Testis (tissue), 3 donors: ENCODE results near the gene ENTPD3. TPM values are rescaled to one million over a fixed set of nuclear protein-coding genes. Genes with fewer than 3 reads are reported as not detected.

ENCODE experiments used
- DNase-seq: peaks from one replicate; pipeline ENCODE4 v3.0.0-alpha.2; 2019
- H3K27ac ChIP-seq, 2 donors: fragments of 200-600 bp; sonication (generic); one replicate each; pipeline ENCODE4 v1.5.1; 2019
- H3K27me3 ChIP-seq: fragments of 200-600 bp; sonication (generic); one replicate; pipeline ENCODE4 v1.5.1; 2019
- H3K36me3 ChIP-seq: fragments of 200-600 bp; sonication (generic); one replicate; pipeline ENCODE4 v1.5.1; 2017; ENCODE audit warnings: low read depth; ENCODE audit errors: missing control alignments
- H3K4me1 ChIP-seq: fragments of 200-600 bp; sonication (generic); one replicate; pipeline ENCODE4 v1.5.1; 2019
- H3K4me3 ChIP-seq, 2 donors: fragments of 200-600 bp; sonication (generic); one replicate each; pipeline ENCODE4 v1.5.1; 2017 to 2019
- H3K9me3 ChIP-seq: fragments of 200-600 bp; sonication (generic); one replicate; pipeline ENCODE4 v1.5.1; 2017
- POLR2A ChIP-seq: fragments of 450-650 bp; IDR thresholded peaks from one replicate; pipeline ENCODE4 v1.6.1; 2017; ENCODE audit warnings: antibody characterized with exemption, mild to moderate bottlenecking, moderate library complexity
- WGBS, 2 donors: methylation state at CpG; one replicate each; pipeline ENCODE4 v1.1.5; 2018; 5-methylcytosine and 5-hydroxymethylcytosine counted together
- intact Hi-C: fragments of 100-400 bp; cut with DNase I; formaldehyde crosslinking; loops from one replicate; pipeline ENCODE4 v1.15.1; 2023; ENCODE audit warnings: low total_unique reads
- polyA plus RNA-seq: library from polyadenylated mRNA; stranded (reverse); fragments of 350-450 nt; fragmentation: Illumina TruSeq; extraction: RNeasy Lipid Tissue Mini Kit (QIAGEN cat#74804); gene quantifications from one replicate; pipeline ENCODE4 v1.2.3, GENCODE V29; 2014; ENCODE audit warnings: low read depth, low replicate concordance; ENCODE audit not compliant: insufficient read depth
- total RNA-seq, 2 donors: library from RNA; depleted of rRNA; stranded (reverse); fragments of >200 nt; gene quantifications; one replicate each; pipeline ENCODE4 v1.2.3, GENCODE V29; 2016
- TF ChIP-seq, protein P1 (sequence below), 3 experiments: fragments of 450-650 bp in 2 of 3; fragments of 200-600 bp in 1 of 3; sonication (generic) in 1 of 3; IDR thresholded peaks; one replicate each; pipeline ENCODE4 v1.5.1; 2016 to 2019; ENCODE audit warnings: antibody characterized with exemption in 3 of 3, mild to moderate bottlenecking in 2 of 3, moderate library complexity in 1 of 3

Gene ENTPD3
- total and polyA plus RNA-seq, 3 donors from 2014 or later = 0.24 to 0.57 (median 0.50) TPM

DNA sequence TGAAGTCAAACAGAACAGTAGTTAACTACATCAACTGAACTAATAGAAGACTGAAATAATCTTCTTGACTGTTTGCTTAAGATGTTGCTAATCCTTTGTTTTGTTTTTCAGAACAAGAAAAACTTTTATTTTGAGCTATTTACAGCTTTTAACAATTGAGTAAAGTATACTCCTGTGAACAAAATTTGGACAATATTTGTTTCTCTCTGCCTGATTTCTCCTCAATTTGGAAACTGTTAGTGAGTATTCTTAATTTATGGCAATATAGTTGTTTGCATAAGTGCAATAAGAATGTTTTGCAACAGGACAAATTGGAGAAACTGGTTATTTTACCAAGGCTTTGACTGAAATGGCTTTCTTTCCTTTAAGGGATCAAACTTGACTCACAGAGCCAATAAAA lies 36.5 kb upstream of the ENTPD3 start:
- Histone ChIP-seq H3K4me1 (no peaks in the 10 kb centered on the region), H3K27ac (no peak overlapping the region), H3K36me3 (no peaks in the 10 kb centered on the region), H3K27me3 (no peaks in the 10 kb centered on the region), H3K4me3 (no peak overlapping the region), H3K9me3 (no peaks in the 10 kb centered on the region)
- no peak for TF ChIP-seq POLR2A
- TF ChIP-seq, protein P1, sequence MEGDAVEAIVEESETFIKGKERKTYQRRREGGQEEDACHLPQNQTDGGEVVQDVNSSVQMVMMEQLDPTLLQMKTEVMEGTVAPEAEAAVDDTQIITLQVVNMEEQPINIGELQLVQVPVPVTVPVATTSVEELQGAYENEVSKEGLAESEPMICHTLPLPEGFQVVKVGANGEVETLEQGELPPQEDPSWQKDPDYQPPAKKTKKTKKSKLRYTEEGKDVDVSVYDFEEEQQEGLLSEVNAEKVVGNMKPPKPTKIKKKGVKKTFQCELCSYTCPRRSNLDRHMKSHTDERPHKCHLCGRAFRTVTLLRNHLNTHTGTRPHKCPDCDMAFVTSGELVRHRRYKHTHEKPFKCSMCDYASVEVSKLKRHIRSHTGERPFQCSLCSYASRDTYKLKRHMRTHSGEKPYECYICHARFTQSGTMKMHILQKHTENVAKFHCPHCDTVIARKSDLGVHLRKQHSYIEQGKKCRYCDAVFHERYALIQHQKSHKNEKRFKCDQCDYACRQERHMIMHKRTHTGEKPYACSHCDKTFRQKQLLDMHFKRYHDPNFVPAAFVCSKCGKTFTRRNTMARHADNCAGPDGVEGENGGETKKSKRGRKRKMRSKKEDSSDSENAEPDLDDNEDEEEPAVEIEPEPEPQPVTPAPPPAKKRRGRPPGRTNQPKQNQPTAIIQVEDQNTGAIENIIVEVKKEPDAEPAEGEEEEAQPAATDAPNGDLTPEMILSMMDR (IDR thresholded peaks at IDR 0.05) = no peak
- no peak for DNase-seq
- intact Hi-C loops = no loop called here

DNA sequence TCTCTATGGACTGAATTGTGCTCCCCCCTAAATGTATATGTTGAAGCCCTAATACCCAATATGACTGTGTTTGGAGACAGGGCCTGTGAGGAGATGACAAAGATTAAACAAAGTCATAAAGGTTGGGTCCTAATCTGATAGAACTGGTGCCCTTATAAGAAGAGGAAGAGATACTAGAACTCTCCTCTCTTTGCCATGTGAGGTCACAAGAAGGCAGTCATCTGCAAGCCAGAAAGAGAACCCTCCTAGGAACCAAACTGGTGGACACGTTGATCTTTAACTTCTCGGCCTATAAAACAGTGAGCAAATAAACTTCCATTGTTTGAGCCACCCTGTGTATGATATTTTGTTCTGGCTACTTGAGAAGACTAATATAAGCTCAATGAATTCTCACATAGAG lies 31.6 kb upstream of the ENTPD3 start:
- 85 to 91% methylated on average over 2 of the region's 2 CpGs for WGBS, 2 donors
- no peaks in the 10 kb centered on the region for H3K27me3 ChIP-seq
- intact Hi-C loops = no loop called here
- H3K4me1 ChIP-seq = no peaks in the 10 kb centered on the region
- no peak for DNase-seq
- no peaks in the 10 kb centered on the region for H3K9me3 ChIP-seq
- no peak overlapping the region for H3K27ac ChIP-seq
- TF ChIP-seq, protein P1 (IDR thresholded peaks at IDR 0.05) = no peak
- no peak for TF ChIP-seq POLR2A
- no peak overlapping the region for H3K4me3 ChIP-seq
- H3K36me3 ChIP-seq = no peaks in the 10 kb centered on the region

DNA sequence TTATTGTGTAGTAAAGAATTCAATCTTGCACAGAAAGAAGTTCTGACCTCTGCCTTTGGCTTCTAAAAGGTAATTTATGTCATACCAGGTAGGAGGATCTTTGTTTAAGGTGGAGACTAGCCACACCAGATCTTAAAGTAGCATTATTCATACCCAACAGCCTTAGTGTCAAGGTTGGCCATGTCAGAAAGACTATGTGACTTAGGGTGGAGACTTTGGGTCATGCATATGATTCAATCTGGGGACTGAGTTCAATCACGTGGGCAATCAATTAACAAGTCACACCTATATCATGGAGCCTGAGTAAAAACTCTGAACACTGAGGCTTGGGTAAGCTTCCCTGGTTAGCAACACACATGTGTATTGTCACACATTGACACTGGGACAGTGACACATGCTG lies 28.5 kb upstream of the ENTPD3 start:
- TF ChIP-seq, protein P1 (IDR thresholded peaks at IDR 0.05) = no peak
- no peak for TF ChIP-seq POLR2A
- Histone ChIP-seq H3K27ac (no peak overlapping the region), H3K4me1 (no peaks in the 10 kb centered on the region), H3K4me3 (no peak overlapping the region), H3K27me3 (no peaks in the 10 kb centered on the region), H3K36me3 (no peaks in the 10 kb centered on the region), H3K9me3 (no peaks in the 10 kb centered on the region)
- no peak for DNase-seq
- intact Hi-C loops = no loop called here
- 81 to 86% methylated on average over 1 of the region's 1 CpG for WGBS, 2 donors

DNA sequence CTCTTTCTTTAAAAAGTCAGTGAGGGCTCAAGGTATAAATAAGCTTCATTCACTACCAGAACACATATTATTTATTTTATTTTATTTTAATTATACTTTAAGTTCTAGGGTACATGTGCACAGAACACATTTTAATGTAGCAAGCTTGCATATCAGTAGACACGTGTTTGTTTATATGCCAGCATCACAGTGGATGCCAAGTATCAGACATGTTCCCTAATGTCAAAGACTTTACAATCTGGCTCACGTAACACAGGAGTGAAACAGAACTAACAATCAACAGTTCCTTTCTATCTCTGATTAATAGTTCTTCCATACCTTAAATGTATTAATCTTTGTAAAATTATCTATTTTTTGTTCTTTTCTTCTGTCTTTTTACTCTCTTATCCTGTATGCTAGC lies 23.3 kb upstream of the ENTPD3 start:
- no peak for TF ChIP-seq POLR2A
- TF ChIP-seq, protein P1 (IDR thresholded peaks at IDR 0.05) = no peak
- H3K36me3 ChIP-seq = no peaks in the 10 kb centered on the region
- H3K9me3 ChIP-seq = no peaks in the 10 kb centered on the region
- H3K27ac ChIP-seq = no peak overlapping the region
- no peaks in the 10 kb centered on the region for H3K4me1 ChIP-seq
- intact Hi-C loops = no loop called here
- no peaks in the 10 kb centered on the region for H3K27me3 ChIP-seq
- DNase-seq = no peak
- 52 to 65% methylated on average over 2 of the region's 2 CpGs for WGBS, 2 donors
- H3K4me3 ChIP-seq = no peak overlapping the region
